HG02938 (cell line): ENCODE data around the gene VIL1.

Experiments used
- ATAC-seq: cut with Tn5 transposase; IDR thresholded peaks from one replicate; pipeline ENCODE4 v1.9.1; 2021; ENCODE audit warnings: mild to moderate bottlenecking, moderate library complexity; ENCODE audit not compliant: unreplicated experiment

The VIL1 gene

DNA sequence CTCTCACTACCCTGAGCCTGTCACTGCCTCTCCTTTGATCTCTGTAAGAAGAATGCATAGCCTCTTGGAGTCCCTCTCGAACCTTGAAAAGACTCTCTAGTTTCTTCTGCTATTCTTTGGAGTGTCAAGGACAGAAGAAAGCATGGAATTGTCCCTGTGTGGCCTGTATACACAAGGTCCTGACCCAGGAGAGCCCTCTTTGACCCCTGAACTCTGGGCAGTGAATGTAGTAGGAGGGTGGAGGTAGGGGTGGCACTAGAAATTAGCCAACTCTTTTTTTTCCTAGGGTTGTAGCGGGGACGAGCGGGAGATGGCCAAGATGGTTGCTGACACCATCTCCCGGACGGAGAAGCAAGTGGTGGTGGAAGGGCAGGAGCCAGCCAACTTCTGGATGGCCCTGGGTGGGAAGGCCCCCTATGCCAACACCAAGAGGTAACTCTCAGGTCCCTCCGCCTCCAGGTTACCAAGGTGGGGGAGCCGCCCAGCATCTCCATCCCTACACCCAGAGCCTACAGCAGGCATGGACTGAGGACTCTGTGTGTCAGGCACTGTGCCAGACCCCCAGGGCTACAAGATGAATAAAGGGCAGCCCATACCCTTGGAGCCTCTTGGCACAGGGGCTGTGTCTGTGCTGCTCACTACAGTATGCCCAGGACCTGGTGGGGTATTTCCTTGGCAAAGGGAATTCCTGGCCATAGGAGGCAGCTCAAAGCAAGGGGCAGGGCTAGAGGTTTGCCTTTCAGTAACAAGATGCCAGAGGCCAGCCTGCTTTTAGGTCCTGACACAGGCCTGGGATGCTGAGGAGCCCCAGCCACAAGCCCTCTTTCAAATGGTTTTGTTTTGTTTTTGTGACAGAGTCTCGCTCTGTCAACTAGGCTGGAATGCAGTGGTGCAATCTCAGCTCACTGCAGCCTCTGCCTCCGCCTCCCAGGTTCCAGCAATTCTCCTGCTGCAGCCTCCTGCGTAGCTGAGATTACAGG is 16.4 kb downstream of the VIL1 start:
- no peak for ATAC-seq

DNA sequence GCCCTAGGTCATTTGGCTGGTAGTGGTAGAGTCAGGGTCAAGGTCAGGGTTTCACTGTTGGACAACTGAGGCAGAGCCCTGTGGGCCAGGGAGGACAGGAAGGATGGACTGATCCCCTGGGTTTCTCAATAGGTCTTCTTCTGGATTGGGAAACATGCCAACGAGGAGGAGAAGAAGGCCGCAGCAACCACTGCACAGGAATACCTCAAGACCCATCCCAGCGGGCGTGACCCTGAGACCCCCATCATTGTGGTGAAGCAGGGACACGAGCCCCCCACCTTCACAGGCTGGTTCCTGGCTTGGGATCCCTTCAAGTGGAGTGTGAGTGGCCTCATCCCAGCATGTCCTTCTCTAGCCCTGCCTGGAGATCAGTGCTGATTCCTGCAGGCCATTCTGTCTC is 18.1 kb downstream of the VIL1 start:
- no peak for ATAC-seq

DNA sequence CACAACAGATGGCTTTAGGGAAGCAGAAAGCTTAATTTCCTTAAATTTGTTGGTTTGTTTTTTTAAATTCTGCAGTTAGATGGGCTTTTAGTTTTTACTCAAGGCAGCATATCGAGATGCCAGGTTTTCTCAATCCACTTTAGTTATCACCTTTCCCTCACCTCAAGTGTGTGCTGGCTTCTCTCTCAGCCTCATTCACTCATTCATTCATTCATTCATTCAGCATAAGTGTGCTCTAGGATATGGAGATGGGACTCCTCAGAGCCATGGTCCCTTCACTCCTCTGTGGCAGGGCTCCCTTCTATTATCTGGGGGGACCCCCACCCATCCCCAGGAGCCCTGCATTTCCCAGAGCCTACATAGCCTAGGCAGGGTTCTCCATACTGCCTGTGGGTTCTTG is 19.0 kb downstream of the VIL1 start:
- ATAC-seq, result no peak

DNA sequence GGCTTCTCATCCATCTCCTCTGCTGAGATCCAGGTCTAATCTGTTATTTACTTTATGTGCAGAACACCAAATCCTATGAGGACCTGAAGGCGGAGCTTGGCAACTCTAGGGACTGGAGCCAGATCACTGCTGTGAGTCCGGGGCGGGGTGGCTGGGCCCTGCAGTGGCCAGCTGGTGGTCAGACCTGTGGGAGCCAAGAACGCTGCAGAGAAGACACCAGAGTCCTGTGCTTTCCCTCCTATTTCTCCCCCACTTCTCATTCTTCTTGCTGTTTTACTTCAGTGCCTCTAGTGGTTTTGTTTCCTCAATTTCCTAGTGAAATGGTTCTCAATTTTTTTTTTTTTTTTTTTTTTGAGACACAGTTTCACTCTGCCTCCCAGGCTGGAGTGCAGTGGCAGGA is 19.7 kb downstream of the VIL1 start:
- ATAC-seq, result no peak

- no peak for ATAC-seq
Measured at GRCh38 chr2:218444692-218445357, 25.9 kb downstream of the VIL1 start.

DNA sequence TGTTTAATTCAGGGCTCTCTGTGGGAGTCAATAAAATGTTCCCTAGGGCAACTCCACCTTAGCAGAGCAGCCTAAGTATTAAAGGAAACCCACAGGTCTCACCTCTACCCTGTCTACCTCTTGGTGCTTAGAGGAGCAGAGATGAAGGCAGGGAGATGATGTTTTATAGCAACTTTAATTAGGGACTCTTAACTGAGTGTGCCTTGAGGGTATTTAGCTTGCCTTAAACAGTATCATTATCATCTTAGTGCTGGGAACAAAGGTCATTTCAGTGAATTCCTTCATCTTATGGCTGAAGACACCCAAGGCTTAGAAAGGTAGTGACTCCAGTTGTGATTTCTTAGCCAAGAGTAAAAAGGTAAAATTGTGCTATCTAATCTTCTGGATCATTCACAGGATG is 26.7 kb downstream of the VIL1 start:
- no peak for ATAC-seq

- no peak for ATAC-seq
Measured at GRCh38 chr2:218446547-218446946, 27.6 kb downstream of the VIL1 start.

GRCh38 chr2:218447072-218447471 is 28.1 kb downstream of the VIL1 start:
- ATAC-seq, result no peak

- no peak for ATAC-seq
Measured at GRCh38 chr2:218448934-218449333, 30.0 kb downstream of the VIL1 start.

GRCh38 chr2:218452079-218452478 is 33.2 kb downstream of the VIL1 start:
- ATAC-seq, result no peak

- no peak for ATAC-seq
Measured at GRCh38 chr2:218456849-218457248, 37.9 kb downstream of the VIL1 start.

DNA sequence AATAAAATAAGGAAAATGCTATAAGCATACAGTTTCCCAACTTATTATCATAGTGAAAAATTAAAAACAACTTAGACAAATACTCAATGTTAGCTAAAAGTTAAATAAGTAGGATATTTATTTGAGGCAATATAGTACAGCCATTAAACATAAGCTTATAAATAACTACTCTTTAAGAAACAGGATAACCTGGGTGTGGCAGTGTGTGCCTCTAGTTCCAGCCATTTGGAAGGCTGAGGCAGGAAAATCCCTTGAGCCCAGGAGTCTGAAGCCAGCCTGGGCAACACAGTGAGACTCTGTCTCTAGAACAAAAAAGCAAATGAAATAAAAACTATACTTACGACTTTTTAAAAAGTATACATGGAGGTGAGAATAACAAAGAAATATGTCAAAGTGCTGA is 39.7 kb downstream of the VIL1 start:
- ATAC-seq, result no peak

GRCh38 chr2:218465987-218466633 is 47.2 kb downstream of the VIL1 start:
- ATAC-seq, result no peak

GRCh38 chr2:218470448-218470847 is 51.5 kb downstream of the VIL1 start:
- ATAC-seq, result no peak

DNA sequence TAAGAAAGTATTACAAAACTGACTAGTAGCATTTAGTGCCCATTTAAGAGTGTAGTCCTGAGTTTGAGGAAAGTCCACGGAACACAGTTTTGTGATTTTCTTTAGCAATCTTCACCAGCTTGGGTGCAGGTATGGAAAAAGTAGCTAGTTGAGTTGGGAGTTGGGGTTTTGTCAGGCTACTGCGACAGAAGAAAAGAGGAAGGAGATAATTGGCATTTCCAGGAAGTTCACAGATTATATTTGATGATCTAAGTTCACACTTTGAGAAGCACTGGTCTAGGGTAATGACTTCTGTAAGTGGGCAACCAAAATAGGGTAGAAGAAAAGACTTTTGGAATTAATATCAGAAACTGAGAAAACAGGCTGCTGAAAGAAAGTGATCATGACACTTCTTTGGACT is 52.1 kb downstream of the VIL1 start:
- ATAC-seq, result no peak

DNA sequence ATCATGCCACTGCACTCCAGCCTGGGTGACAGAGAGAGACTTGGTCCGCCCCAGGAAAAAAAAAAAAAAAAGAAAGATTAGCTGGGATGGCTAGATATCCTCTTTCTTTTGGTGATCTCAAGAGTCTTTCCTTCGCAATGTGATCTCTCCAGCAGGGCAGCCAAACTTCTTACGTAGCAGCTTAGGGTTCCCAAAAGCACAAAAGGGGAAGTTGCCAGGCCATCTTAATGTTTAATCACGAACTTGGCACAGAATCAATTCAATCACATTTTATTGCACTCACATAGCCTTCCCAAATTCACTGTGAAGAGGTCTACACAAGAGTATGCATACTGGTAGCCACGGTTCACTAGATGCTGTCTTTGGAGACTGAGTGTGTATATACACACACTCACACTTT is 53.1 kb downstream of the VIL1 start:
- no peak for ATAC-seq

GRCh38 chr2:218472988-218473387 is 54.1 kb downstream of the VIL1 start:
- ATAC-seq, result no peak

DNA sequence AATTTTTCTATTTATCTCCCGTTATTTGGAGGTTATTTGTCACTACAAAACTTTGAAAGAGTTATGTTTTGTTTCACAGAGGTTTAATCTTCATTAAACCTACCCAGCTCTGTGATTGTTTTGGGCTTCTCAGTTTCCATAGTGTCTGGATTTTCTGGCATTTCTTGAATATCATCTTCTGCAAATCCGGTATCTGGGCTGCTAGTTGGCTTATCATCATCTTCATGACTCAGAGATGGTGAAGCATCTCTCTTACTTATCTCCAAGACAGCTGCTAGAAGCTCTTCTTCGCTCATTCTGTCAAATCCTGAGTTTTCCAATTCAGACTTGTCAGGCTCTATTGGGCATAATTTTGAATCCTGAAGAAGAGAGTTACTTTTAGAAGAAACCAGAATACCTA is 55.6 kb downstream of the VIL1 start:
- ATAC-seq, result no peak

- no peak for ATAC-seq
Measured at GRCh38 chr2:218476676-218477075, 57.8 kb downstream of the VIL1 start.

- no peak for ATAC-seq
Measured at GRCh38 chr2:218477247-218477646, 58.3 kb downstream of the VIL1 start.

DNA sequence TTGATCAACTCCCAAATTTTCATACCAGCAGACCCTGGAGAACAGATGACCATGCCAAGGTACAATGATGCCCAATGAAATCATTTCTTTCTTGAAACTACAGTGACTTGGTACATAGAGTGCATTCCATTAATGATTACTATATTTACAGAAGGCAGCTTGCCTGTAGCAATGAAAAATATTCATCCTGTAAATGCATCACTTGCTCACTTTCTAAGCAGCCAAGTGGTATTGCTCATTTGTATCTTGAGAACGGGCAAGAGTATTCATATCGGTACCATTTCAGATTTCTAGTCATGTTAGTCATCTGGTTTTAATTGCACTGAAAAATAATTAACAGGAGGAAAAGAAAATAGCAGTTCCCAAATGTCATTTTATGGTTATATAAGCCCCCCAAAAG is 59.6 kb downstream of the VIL1 start:
- ATAC-seq, result no peak

- no peak for ATAC-seq
Measured at GRCh38 chr2:218479595-218479994, 60.7 kb downstream of the VIL1 start.
